SK-N-SH treated with all-trans-retinoic acid at 6 μM for 48 hours (cell line): ENCODE measurements around the gene PRIMA1.

Experiments
- ATAC-seq: fragments of 200-7000 bp; cut with Tn5 transposase; 3 replicates; pipeline ENCODE4 v1.9.1; 2020; ENCODE audit warnings: mild to moderate bottlenecking, moderate library complexity
- ARNTL ChIP-seq: fragments of 450-650 bp; formaldehyde crosslinking; IDR thresholded peaks from 2 replicates; pipeline ENCODE4 v1.5.0; 2020; ENCODE audit warnings: low read depth, mild to moderate bottlenecking, moderate library complexity, borderline replicate concordance
- CREB5 ChIP-seq: fragments of 250-450 bp; sonication (Bioruptor Pico); IDR thresholded peaks from 2 replicates; pipeline ENCODE4 v1.5.1; 2020; ENCODE audit warnings: low read depth, mild to moderate bottlenecking, moderate library complexity
- CSDC2 ChIP-seq: fragments of 250-450 bp; sonication (Bioruptor Pico); IDR thresholded peaks from 2 replicates; pipeline ENCODE4 v1.5.0; 2020; ENCODE audit warnings: mild to moderate bottlenecking, moderate library complexity
- CSRNP3 ChIP-seq: fragments of 250-450 bp; sonication (Bioruptor Pico); IDR thresholded peaks from 2 replicates; pipeline ENCODE4 v1.5.1; 2021; ENCODE audit warnings: mild to moderate bottlenecking, moderate library complexity
- ESRRG ChIP-seq: fragments of 250-450 bp; sonication (Bioruptor Pico); IDR thresholded peaks from 2 replicates; pipeline ENCODE4 v1.6.1; 2021; ENCODE audit warnings: mild to moderate bottlenecking
- GLIS3 ChIP-seq: fragments of 250-450 bp; sonication (Bioruptor Pico); IDR thresholded peaks from 2 replicates; pipeline ENCODE4 v1.5.0; 2020; ENCODE audit warnings: mild to moderate bottlenecking, moderate library complexity
- ISL1 ChIP-seq: fragments of 250-450 bp; sonication (Bioruptor Pico); IDR thresholded peaks from 2 replicates; pipeline ENCODE4 v2.1.2; 2022; ENCODE audit warnings: mild to moderate bottlenecking, moderate library complexity
- PPARA ChIP-seq: fragments of 250-450 bp; sonication (Bioruptor Pico); IDR thresholded peaks from 2 replicates; pipeline ENCODE4 v1.5.0; 2020; ENCODE audit warnings: mild to moderate bottlenecking, borderline replicate concordance
- RARB ChIP-seq: fragments of 250-450 bp; sonication (Bioruptor Pico); IDR thresholded peaks from 2 replicates; pipeline ENCODE4 v1.8.0; 2021; ENCODE audit warnings: mild to moderate bottlenecking, moderate library complexity
- SNAI2 ChIP-seq: fragments of 250-450 bp; sonication (Bioruptor Pico); IDR thresholded peaks from 2 replicates; pipeline ENCODE4 v1.5.0; 2020; ENCODE audit warnings: mild to moderate bottlenecking, moderate library complexity
- TCF4 ChIP-seq: fragments of 250-450 bp; sonication (Bioruptor Pico); IDR thresholded peaks from 2 replicates; pipeline ENCODE4 v1.8.0; 2021; ENCODE audit warnings: mild to moderate bottlenecking, moderate library complexity, borderline replicate concordance
- TOX ChIP-seq: fragments of 250-450 bp; sonication (Bioruptor Pico); IDR thresholded peaks from 2 replicates; pipeline ENCODE4 v1.8.0; 2021; ENCODE audit warnings: mild to moderate bottlenecking, moderate library complexity, borderline replicate concordance
- TSHZ2 ChIP-seq: fragments of 250-450 bp; sonication (Bioruptor Pico); IDR thresholded peaks from 2 replicates; pipeline ENCODE4 v1.5.0; 2020; ENCODE audit warnings: mild to moderate bottlenecking, moderate library complexity
- ZFP30 ChIP-seq: fragments of 450-650 bp; formaldehyde crosslinking; IDR thresholded peaks from 2 replicates; pipeline ENCODE4 v1.5.0; 2022; ENCODE audit warnings: mild to moderate bottlenecking, moderate library complexity
- ZNF565 ChIP-seq: fragments of 450-650 bp; formaldehyde crosslinking; conservative IDR thresholded peaks from 2 replicates; pipeline ENCODE4 v1.5.0; 2020; ENCODE audit warnings: low read depth, mild to moderate bottlenecking, moderate library complexity
- TF ChIP-seq, protein P1 (sequence below): fragments of 250-450 bp; sonication (Bioruptor Pico); IDR thresholded peaks from 2 replicates; pipeline ENCODE4 v1.8.0; 2020; ENCODE audit warnings: mild to moderate bottlenecking, moderate library complexity, borderline replicate concordance
- TF ChIP-seq, protein P2 (sequence below): fragments of 250-450 bp; sonication (Bioruptor Pico); IDR thresholded peaks from 2 replicates; pipeline ENCODE4 v1.8.0; 2021; ENCODE audit warnings: low read depth, mild to moderate bottlenecking, moderate library complexity, borderline replicate concordance

PRIMA1 gene

GRCh38 chr14:93745603-93746273 is 42.5 kb downstream of the PRIMA1 start:
- no peak for ATAC-seq
- TF ChIP-seq ZFP30 (CRISPR knock-in tag) (no peak), ESRRG (CRISPR knock-in tag) (no peak), GLIS3 (CRISPR knock-in tag) (no peak), TSHZ2 (CRISPR knock-in tag) (no peak), ZNF565 (CRISPR knock-in tag) (no peak), RARB (CRISPR knock-in tag) (no peak), SNAI2 (CRISPR knock-in tag) (no peak)
- TF ChIP-seq, protein P1, sequence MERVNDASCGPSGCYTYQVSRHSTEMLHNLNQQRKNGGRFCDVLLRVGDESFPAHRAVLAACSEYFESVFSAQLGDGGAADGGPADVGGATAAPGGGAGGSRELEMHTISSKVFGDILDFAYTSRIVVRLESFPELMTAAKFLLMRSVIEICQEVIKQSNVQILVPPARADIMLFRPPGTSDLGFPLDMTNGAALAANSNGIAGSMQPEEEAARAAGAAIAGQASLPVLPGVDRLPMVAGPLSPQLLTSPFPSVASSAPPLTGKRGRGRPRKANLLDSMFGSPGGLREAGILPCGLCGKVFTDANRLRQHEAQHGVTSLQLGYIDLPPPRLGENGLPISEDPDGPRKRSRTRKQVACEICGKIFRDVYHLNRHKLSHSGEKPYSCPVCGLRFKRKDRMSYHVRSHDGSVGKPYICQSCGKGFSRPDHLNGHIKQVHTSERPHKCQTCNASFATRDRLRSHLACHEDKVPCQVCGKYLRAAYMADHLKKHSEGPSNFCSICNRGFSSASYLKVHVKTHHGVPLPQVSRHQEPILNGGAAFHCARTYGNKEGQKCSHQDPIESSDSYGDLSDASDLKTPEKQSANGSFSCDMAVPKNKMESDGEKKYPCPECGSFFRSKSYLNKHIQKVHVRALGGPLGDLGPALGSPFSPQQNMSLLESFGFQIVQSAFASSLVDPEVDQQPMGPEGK (CRISPR knock-in tag) = no peak
- TF ChIP-seq, protein P2, sequence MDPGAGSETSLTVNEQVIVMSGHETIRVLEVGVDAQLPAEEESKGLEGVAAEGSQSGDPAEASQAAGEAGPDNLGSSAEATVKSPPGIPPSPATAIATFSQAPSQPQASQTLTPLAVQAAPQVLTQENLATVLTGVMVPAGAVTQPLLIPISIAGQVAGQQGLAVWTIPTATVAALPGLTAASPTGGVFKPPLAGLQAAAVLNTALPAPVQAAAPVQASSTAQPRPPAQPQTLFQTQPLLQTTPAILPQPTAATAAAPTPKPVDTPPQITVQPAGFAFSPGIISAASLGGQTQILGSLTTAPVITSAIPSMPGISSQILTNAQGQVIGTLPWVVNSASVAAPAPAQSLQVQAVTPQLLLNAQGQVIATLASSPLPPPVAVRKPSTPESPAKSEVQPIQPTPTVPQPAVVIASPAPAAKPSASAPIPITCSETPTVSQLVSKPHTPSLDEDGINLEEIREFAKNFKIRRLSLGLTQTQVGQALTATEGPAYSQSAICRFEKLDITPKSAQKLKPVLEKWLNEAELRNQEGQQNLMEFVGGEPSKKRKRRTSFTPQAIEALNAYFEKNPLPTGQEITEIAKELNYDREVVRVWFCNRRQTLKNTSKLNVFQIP = no peak
- TF ChIP-seq, all 23 proteins: peak for 0

DNA sequence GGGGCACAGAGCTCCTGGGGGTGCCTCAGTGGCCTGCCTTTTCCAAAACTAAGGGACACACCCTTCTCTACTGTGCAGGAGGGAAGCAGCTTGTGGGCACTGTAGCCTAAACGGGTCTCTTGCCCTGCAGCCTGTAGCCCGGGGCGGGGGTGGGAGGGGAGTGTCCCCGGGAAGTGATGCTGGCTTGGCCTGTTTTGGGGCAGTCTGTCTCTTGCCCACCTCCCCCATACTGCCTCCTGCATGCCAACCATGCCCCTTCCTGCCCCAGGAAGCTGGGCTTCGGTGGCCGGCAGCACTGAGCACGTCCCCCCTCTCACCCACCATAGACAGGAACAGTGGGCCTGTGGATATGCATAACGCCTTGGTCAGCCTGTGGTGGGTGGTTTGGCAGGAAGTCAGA is 43.4 kb downstream of the PRIMA1 start:
- no peak for ATAC-seq

More for the DNA sequence above, 43.4 kb downstream of the PRIMA1 start:
- no peak for TF ChIP-seq GLIS3 (CRISPR knock-in tag)
- no peak for TF ChIP-seq TOX (CRISPR knock-in tag)
- TF ChIP-seq CSDC2 (CRISPR knock-in tag) = no peak
- TF ChIP-seq ISL1 (CRISPR knock-in tag) = no peak
- no peak for TF ChIP-seq CSRNP3 (CRISPR knock-in tag)
- TF ChIP-seq TCF4 (CRISPR knock-in tag) = no peak
- no peak for TF ChIP-seq PPARA (CRISPR knock-in tag)
- TF ChIP-seq RARB (CRISPR knock-in tag) = no peak
- TF ChIP-seq, protein P2 = no peak
- TF ChIP-seq, protein P1 (CRISPR knock-in tag) = no peak
- TF ChIP-seq CREB5 (CRISPR knock-in tag) = no peak
- TF ChIP-seq ESRRG (CRISPR knock-in tag) = no peak
- no peak for TF ChIP-seq ZFP30 (CRISPR knock-in tag)
- TF ChIP-seq ARNTL (CRISPR knock-in tag) = no peak
